Erythroblast (primary cell): ENCODE measurements around the gene TXNDC2.

Source experiments
- GATA1 ChIP-seq: IDR thresholded peaks from 2 replicates; pipeline ENCODE4 v1.6.1; 2011; ENCODE audit warnings: low read depth, mild to moderate bottlenecking, control low read depth, low read length, moderate library complexity
- POLR2A ChIP-seq: IDR thresholded peaks from 2 replicates; pipeline ENCODE4 v1.6.1; 2011; ENCODE audit warnings: mild to moderate bottlenecking, low read length

DNA sequence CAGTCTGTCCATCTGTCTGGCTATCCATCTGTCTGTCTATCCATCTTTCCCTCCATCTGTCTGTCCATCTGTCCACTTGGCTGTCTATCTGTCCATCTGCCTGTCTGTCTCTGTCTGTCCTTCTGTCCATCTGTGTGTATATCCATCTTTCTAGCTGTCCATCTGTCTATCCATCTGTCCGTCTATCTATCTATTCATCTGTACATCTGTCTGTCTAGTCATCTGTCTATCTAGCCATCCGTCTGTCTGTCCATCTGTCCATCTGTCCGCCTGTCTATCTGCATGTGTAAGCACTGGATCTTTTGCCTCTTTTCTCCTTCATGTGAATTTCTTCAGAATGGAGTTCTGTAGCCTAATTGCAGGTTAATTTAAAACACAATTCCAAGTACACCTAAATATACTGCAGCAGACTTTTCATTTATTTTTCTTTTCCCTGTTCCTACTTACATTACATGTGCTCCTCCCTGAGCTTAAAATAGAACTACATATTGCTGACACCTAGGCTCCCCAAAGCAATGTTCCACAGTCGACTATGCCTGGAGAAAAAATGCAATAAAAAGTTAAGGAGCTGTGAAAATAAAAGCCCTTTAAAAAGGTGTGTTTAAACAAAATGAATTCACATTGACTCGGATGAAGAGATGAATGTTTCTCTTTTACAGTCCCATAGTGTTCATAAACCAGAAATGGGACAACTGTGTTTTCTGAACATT, 37.4 kb upstream of the TXNDC2 start:
- no peak for TF ChIP-seq POLR2A
- no peak for TF ChIP-seq GATA1
